Astrocyte (in vitro differentiated cells and primary cell): ENCODE data around the gene AZU1.

Experiments
- CTCF ChIP-seq: IDR thresholded peaks from 2 replicates; pipeline ENCODE4 v1.5.1; 2011; ENCODE audit warnings: low read depth, mild to moderate bottlenecking, inconsistent platforms, low read length, moderate library complexity; ENCODE audit not compliant: insufficient read depth
- EZH2 ChIP-seq: IDR thresholded peaks from 2 replicates; pipeline ENCODE4 v1.6.1; 2012; ENCODE audit warnings: mild to moderate bottlenecking, low read length, inconsistent platforms; ENCODE audit not compliant: insufficient read depth

GRCh38 chr19:844546-844971, 16.9 kb downstream of the AZU1 start:
- TF ChIP-seq CTCF (no peak), EZH2 (no peak)
